ENCODE measurements around the gene SEC14L6. TPM values are rescaled to one million over a fixed set of nuclear protein-coding genes. Genes with fewer than 3 reads are reported as not detected.
A peak's percentile ranks its signal among the peaks of the same experiment; 100 is the strongest.

SEC14L6 gene
- total RNA-seq, 4 donors from 2014 or later: 15.2 to 105 (median 41.4) TPM

- no peak overlapping the region for H3K4me3 ChIP-seq
- TF ChIP-seq POLR2AphosphoS5 (IDR thresholded peaks at IDR 0.05) (no peak), POLR2A (IDR thresholded peaks at IDR 0.05) (no peak), EP300 (IDR thresholded peaks at IDR 0.05) (no peak), CTCF (IDR thresholded peaks at IDR 0.05) (no peak)
- H3K4me1 ChIP-seq: peaks cover 10% of the 10 kb centered on the region
- no peak for DNase-seq (ENCODE audit: low spot score in 2 of 2)
- peaks cover 53% of the 10 kb centered on the region for H3K36me3 ChIP-seq
- no peak overlapping the region for H3K27ac ChIP-seq
- no peaks in the 10 kb centered on the region for H3K9me3 ChIP-seq
- WGBS: 73% methylated on average over 2 of the region's 15 CpGs
- H3K27me3 ChIP-seq: no peaks in the 10 kb centered on the region
Observed at GRCh38 chr22:30575859-30576258, 29.3 kb upstream of the SEC14L6 start.

- H3K27me3 ChIP-seq: no peaks in the 10 kb centered on the region
- H3K4me1 ChIP-seq: peaks cover 10% of the 10 kb centered on the region
- no peak for TF ChIP-seq CTCF (IDR thresholded peaks at IDR 0.05)
- TF ChIP-seq EP300 (IDR thresholded peaks at IDR 0.05): no peak
- no peak for TF ChIP-seq POLR2A (IDR thresholded peaks at IDR 0.05)
- TF ChIP-seq POLR2AphosphoS5 (IDR thresholded peaks at IDR 0.05): no peak
- peak overlapping the region; percentile 20 for H3K4me3 ChIP-seq
- no peaks in the 10 kb centered on the region for H3K9me3 ChIP-seq
- H3K36me3 ChIP-seq: peaks cover 45% of the 10 kb centered on the region
- H3K27ac ChIP-seq: no peak overlapping the region
- WGBS: 61% methylated on average over 10 of the region's 12 CpGs
- no peak for DNase-seq (ENCODE audit: low spot score in 2 of 2)
Observed at GRCh38 chr22:30574997-30575671, 28.6 kb upstream of the SEC14L6 start.

GRCh38 chr22:30574095-30574981 lies 27.8 kb upstream of the SEC14L6 start, which contains the start of gene GAL3ST1:
GAL3ST1 (minus strand) TSS chr22:30574665; CDS start chr22:30557392, 17,273 bp downstream.
- H3K4me3 ChIP-seq: peak within 1 kb of the TSS; percentile 20
- H3K27me3 ChIP-seq: no peaks in the 10 kb centered on the region
- H3K9me3 ChIP-seq: no peaks in the 10 kb centered on the region
- H3K4me1 ChIP-seq: peaks cover 10% of the 10 kb centered on the region
- peaks cover 37% of the 10 kb centered on the region for H3K36me3 ChIP-seq
- TF ChIP-seq POLR2AphosphoS5 (IDR thresholded peaks at IDR 0.05) (no peak), POLR2A (IDR thresholded peaks at IDR 0.05) (no peak), EP300 (IDR thresholded peaks at IDR 0.05) (no peak), CTCF (IDR thresholded peaks at IDR 0.05) (no peak)
- no peak for DNase-seq (ENCODE audit: low spot score in 2 of 2)
- no peak within 1 kb of the TSS for H3K27ac ChIP-seq
- WGBS: 26% methylated on average over 12 of the region's 75 CpGs

GRCh38 chr22:30573594-30574094 lies 27.1 kb upstream of the SEC14L6 start:
- TF ChIP-seq CTCF (IDR thresholded peaks at IDR 0.05): no peak
- TF ChIP-seq POLR2AphosphoS5 (IDR thresholded peaks at IDR 0.05): no peak
- TF ChIP-seq POLR2A (IDR thresholded peaks at IDR 0.05): no peak
- TF ChIP-seq EP300 (IDR thresholded peaks at IDR 0.05): no peak
- WGBS: 34% methylated on average over 4 of the region's 7 CpGs
- peaks cover 30% of the 10 kb centered on the region for H3K36me3 ChIP-seq
- H3K9me3 ChIP-seq: no peaks in the 10 kb centered on the region
- H3K27me3 ChIP-seq: no peaks in the 10 kb centered on the region
- no peak overlapping the region for H3K4me3 ChIP-seq
- no peak overlapping the region for H3K27ac ChIP-seq
- no peak for DNase-seq (ENCODE audit: low spot score in 2 of 2)
- peaks cover 10% of the 10 kb centered on the region for H3K4me1 ChIP-seq

Data from suprapubic skin (tissue), 4 donors.